ENCODE results near the gene IGSF21. TPM values are rescaled to one million over a fixed set of nuclear protein-coding genes. Genes with fewer than 3 reads are reported as not detected.

The IGSF21 gene
- total RNA-seq, 2 experiments from 2014 or later: not detected

DNA sequence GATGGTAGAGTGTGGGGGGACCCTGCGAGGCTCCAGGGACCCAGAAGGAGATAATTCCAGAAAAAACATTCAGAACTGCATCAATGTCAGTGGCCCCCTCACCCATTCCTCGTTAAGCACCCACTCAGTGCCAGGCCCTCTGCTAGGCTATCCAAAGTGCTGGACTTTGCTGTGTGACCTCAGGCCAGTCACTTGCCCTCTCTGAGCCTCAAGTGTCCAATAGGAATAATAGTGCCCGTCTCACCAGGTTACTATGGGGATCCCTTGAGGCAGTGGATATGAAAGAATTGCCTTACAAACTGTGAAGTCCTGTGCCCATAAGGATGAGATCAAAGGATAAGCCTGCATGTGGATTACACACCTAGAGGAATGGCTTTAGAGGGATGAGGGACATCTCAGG lies 83.4 kb downstream of the IGSF21 start:
- DNase-seq (no peak), ATAC-seq (no peak)
- TF ChIP-seq, protein P1, sequence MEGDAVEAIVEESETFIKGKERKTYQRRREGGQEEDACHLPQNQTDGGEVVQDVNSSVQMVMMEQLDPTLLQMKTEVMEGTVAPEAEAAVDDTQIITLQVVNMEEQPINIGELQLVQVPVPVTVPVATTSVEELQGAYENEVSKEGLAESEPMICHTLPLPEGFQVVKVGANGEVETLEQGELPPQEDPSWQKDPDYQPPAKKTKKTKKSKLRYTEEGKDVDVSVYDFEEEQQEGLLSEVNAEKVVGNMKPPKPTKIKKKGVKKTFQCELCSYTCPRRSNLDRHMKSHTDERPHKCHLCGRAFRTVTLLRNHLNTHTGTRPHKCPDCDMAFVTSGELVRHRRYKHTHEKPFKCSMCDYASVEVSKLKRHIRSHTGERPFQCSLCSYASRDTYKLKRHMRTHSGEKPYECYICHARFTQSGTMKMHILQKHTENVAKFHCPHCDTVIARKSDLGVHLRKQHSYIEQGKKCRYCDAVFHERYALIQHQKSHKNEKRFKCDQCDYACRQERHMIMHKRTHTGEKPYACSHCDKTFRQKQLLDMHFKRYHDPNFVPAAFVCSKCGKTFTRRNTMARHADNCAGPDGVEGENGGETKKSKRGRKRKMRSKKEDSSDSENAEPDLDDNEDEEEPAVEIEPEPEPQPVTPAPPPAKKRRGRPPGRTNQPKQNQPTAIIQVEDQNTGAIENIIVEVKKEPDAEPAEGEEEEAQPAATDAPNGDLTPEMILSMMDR (IDR thresholded peaks at IDR 0.05): no peak
- no peak overlapping the region for H3K27ac Mint-ChIP-seq
- H3K27me3 Mint-ChIP-seq: peaks cover 20% of the 10 kb centered on the region
- H3K4me1 Mint-ChIP-seq (ENCODE audit: low read depth): no peaks in the 10 kb centered on the region
- H3K9me3 Mint-ChIP-seq: no peaks in the 10 kb centered on the region
- no peak overlapping the region for H3K4me3 Mint-ChIP-seq
- no peaks in the 10 kb centered on the region for H3K36me3 Mint-ChIP-seq (ENCODE audit: low read depth)
- ChIA-PET POLR2A (no interaction called here), CTCF (no interaction called here)
- intact Hi-C loops (cut with micrococcal nuclease): no loop called here

DNA sequence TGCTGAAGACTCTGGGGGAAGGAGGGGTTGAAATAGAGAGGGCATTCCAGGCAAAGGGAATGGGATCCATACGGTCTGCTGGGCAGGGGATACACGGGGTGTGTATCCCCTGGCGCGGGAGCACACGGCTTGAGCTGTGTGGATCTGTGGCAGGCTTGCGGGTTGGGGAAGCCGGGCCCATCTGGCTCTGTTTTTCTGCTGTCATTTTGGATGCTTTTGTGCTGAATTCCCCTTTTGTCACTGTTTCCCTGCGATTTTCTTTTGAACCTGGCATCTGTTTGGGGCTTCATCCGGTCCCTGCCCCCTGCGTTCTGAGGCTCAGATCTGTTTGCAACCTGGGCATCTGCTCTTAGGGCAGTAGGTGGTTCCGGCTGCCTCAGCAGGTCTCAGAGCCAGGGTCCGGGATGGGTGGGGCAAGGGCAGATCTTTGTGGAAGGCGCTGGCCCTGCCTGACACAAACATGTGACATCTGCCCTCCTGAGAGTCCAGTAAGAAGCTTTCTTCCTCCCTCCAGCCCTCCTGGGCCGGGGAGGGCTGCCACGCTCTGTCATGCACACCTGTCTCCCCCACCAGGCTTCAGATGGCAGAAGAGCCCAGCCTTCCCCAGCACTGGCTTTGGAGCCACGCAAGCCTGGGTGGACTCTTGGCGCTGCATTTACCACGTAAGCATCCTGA lies 84.0 kb downstream of the IGSF21 start:
- ChIA-PET POLR2A (no interaction called here), CTCF (no interaction called here)
- Mint-ChIP-seq H3K27ac (no peak overlapping the region), H3K27me3 (peaks cover 20% of the 10 kb centered on the region), H3K36me3 (ENCODE audit: low read depth) (no peaks in the 10 kb centered on the region), H3K9me3 (no peaks in the 10 kb centered on the region), H3K4me1 (ENCODE audit: low read depth) (no peaks in the 10 kb centered on the region), H3K4me3 (no peak overlapping the region)
- TF ChIP-seq, protein P1 (IDR thresholded peaks at IDR 0.05): no peak
- no peak for DNase-seq
- ATAC-seq: no peak
- intact Hi-C loops (cut with micrococcal nuclease): no loop called here

DNA sequence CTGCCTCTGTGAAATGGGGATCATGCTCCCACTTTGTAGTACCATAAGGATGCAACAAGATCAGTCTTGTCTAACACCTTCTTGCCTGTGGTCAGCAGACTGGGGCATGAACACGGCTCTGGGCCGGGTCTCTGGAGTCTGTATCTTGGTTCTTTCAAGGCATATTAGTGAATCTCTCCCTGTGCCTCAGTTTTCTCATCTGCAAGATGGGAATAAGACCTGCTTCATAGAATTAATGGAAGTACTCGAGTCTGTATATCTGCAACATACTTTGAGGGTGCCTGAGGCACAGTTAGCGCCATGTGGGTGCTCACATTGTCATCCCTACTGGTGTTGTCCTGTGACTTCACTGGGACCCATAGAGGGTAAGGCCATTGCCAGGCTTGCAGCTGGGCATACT lies 84.6 kb downstream of the IGSF21 start:
- Mint-ChIP-seq H3K4me1 (ENCODE audit: low read depth) (no peaks in the 10 kb centered on the region), H3K4me3 (no peak overlapping the region), H3K27me3 (peaks cover 21% of the 10 kb centered on the region), H3K36me3 (ENCODE audit: low read depth) (no peaks in the 10 kb centered on the region), H3K27ac (no peak overlapping the region), H3K9me3 (no peaks in the 10 kb centered on the region)
- CTCF ChIA-PET: no interaction called here
- ATAC-seq (no peak), DNase-seq (no peak)
- TF ChIP-seq, protein P1 (IDR thresholded peaks at IDR 0.05): no peak
- intact Hi-C loops (cut with micrococcal nuclease): no loop called here
- POLR2A ChIA-PET: no interaction called here

- Mint-ChIP-seq H3K4me3 (no peak overlapping the region), H3K36me3 (ENCODE audit: low read depth) (no peaks in the 10 kb centered on the region), H3K27me3 (peaks cover 21% of the 10 kb centered on the region), H3K9me3 (no peaks in the 10 kb centered on the region), H3K4me1 (ENCODE audit: low read depth) (no peaks in the 10 kb centered on the region), H3K27ac (no peak overlapping the region)
- intact Hi-C loops (cut with micrococcal nuclease): no loop called here
- ATAC-seq (no peak), DNase-seq (no peak)
- TF ChIP-seq, protein P1 (IDR thresholded peaks at IDR 0.05): no peak
- ChIA-PET POLR2A (no interaction called here), CTCF (no interaction called here)
Measured at GRCh38 chr1:18192974-18193373, 85.4 kb downstream of the IGSF21 start.

GRCh38 chr1:18197299-18197698 lies 89.7 kb downstream of the IGSF21 start:
- no peak overlapping the region for H3K27ac Mint-ChIP-seq
- H3K36me3 Mint-ChIP-seq (ENCODE audit: low read depth): no peaks in the 10 kb centered on the region
- TF ChIP-seq, protein P1 (IDR thresholded peaks at IDR 0.05): no peak
- peaks cover 32% of the 10 kb centered on the region for H3K27me3 Mint-ChIP-seq
- CTCF ChIA-PET: no interaction called here
- intact Hi-C loops (cut with micrococcal nuclease): no loop called here
- no peaks in the 10 kb centered on the region for H3K9me3 Mint-ChIP-seq
- ATAC-seq (no peak), DNase-seq (no peak)
- no peaks in the 10 kb centered on the region for H3K4me1 Mint-ChIP-seq (ENCODE audit: low read depth)
- no peak overlapping the region for H3K4me3 Mint-ChIP-seq
- POLR2A ChIA-PET: interaction anchor here (0.6 kb wide), 1 partner anchor 115 kb away, joined by 3 read pairs; no protein-coding TSS in a partner anchor

Data from activated CD8-positive, alpha-beta T cell treated with anti-CD3 and anti-CD28 coated beads for 36 hours (primary cell).